Tibial artery (tissue), 4 donors: ENCODE results near the gene RAB40AL.
"Not testable (repeated sequence)": the region's sequence is repeated elsewhere in the genome, so short reads cannot be mapped to it uniquely, and the experiment has no call there.

Experiments
- DNase-seq, 2 donors: peaks; one replicate each; pipeline ENCODE4 v3.0.0-alpha.2; 2019
- H3K27ac ChIP-seq, 2 donors: fragments of 200-600 bp; sonication (generic) in 1 of 2; 1 replicate in 1 of 2; 2 replicates in 1 of 2; pipeline ENCODE4 v1.5.1; 2018 to 2019; ENCODE audit warnings: mild to moderate bottlenecking in 1 of 2
- H3K27me3 ChIP-seq, 2 donors: fragments of 200-600 bp; sonication (generic) in 1 of 2; one replicate each; pipeline versions ENCODE4 v1.5.1 to v1.6.0; 2016 to 2019
- H3K36me3 ChIP-seq, 3 donors: fragments of 200-600 bp; sonication (generic) in 2 of 3; one replicate each; pipeline ENCODE4 v1.5.1; 2016 to 2019; ENCODE audit warnings: mild to moderate bottlenecking in 2 of 3
- H3K4me1 ChIP-seq, 4 donors: fragments of 200-600 bp; sonication (generic) in 2 of 4; 1 replicate in 3 of 4; 2 replicates in 1 of 4; pipeline ENCODE4 v1.5.1; 2016 to 2019
- H3K4me3 ChIP-seq, 2 donors: fragments of 200-600 bp; sonication (generic) in 1 of 2; 1 replicate in 1 of 2; 2 replicates in 1 of 2; pipeline ENCODE4 v1.5.1; 2018 to 2019; ENCODE audit warnings: mild to moderate bottlenecking in 2 of 2
- H3K9me3 ChIP-seq, 3 donors: fragments of 200-600 bp; sonication (generic) in 1 of 3; one replicate each; pipeline ENCODE4 v1.5.1; 2016 to 2019
- intact Hi-C: fragments of 100-400 bp; cut with DNase I; formaldehyde crosslinking; loops from one replicate; pipeline ENCODE4 v1.15.0; 2023; ENCODE audit warnings: low total_unique reads
- TF ChIP-seq, protein P1 (sequence below), 2 experiments: fragments of 200-600 bp in 1 of 2; fragments of 450-650 bp in 1 of 2; IDR thresholded peaks; one replicate each; pipeline ENCODE4 v1.5.1; 2017 to 2019; ENCODE audit warnings: antibody characterized with exemption in 2 of 2, mild to moderate bottlenecking in 1 of 2, moderate library complexity in 1 of 2

The RAB40AL gene

GRCh38 chrX:102936972-102937371 is at the start of gene RAB40AL:
Gene RAB40AL (plus strand): TSS chrX:102937272. CDS start chrX:102937319, 47 bp downstream.
- H3K4me1 ChIP-seq, H3K27ac ChIP-seq, H3K4me3 ChIP-seq, H3K27me3 ChIP-seq, intact Hi-C loops, DNase-seq, H3K9me3 ChIP-seq, H3K36me3 ChIP-seq: not testable (repeated sequence)

DNA sequence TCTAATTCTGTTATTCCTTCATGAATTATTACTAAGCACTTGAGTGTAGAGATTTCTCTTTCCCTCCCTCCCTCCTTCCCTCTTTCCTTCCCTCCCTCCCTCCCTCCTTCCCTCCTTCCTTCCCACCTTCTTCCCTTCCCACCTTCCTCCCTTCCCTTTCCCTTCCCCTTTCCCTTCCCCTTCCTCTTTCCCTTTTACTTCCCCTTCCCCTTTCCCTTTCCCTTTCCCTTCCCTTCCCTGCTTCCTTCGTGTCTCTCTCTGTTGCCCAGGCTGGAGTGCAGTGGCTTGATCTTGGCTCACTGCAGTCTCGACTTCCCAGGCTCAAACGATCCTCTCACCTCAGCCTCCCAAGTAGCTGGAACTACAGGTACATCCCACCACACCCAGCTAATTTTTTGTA is 49.4 kb upstream of the RAB40AL start:
- DNase-seq: no peak
- H3K9me3 ChIP-seq: no peaks in the 10 kb centered on the region
- H3K36me3 ChIP-seq: no peaks in the 10 kb centered on the region
- H3K4me1 ChIP-seq: no peaks in the 10 kb centered on the region
- H3K27me3 ChIP-seq: no peaks in the 10 kb centered on the region
- TF ChIP-seq, protein P1, sequence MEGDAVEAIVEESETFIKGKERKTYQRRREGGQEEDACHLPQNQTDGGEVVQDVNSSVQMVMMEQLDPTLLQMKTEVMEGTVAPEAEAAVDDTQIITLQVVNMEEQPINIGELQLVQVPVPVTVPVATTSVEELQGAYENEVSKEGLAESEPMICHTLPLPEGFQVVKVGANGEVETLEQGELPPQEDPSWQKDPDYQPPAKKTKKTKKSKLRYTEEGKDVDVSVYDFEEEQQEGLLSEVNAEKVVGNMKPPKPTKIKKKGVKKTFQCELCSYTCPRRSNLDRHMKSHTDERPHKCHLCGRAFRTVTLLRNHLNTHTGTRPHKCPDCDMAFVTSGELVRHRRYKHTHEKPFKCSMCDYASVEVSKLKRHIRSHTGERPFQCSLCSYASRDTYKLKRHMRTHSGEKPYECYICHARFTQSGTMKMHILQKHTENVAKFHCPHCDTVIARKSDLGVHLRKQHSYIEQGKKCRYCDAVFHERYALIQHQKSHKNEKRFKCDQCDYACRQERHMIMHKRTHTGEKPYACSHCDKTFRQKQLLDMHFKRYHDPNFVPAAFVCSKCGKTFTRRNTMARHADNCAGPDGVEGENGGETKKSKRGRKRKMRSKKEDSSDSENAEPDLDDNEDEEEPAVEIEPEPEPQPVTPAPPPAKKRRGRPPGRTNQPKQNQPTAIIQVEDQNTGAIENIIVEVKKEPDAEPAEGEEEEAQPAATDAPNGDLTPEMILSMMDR (IDR thresholded peaks at IDR 0.05): no peak
- no peak overlapping the region for H3K4me3 ChIP-seq
- intact Hi-C loops: no loop called here
- H3K27ac ChIP-seq: no peak overlapping the region

- no peaks in the 10 kb centered on the region for H3K27me3 ChIP-seq
- TF ChIP-seq, protein P1 (IDR thresholded peaks at IDR 0.05): no peak
- no peak overlapping the region for H3K4me3 ChIP-seq
- no peak for DNase-seq
- no peak overlapping the region for H3K27ac ChIP-seq
- intact Hi-C loops: no loop called here
- H3K4me1 ChIP-seq: no peaks in the 10 kb centered on the region
- H3K9me3 ChIP-seq: no peaks in the 10 kb centered on the region
- H3K36me3 ChIP-seq: no peaks in the 10 kb centered on the region
Observed at GRCh38 chrX:102892103-102892502, 45.0 kb upstream of the RAB40AL start.

GRCh38 chrX:102899940-102900916 is 36.8 kb upstream of the RAB40AL start:
- Histone ChIP-seq H3K4me1 (no peaks in the 10 kb centered on the region), H3K27ac (no peak overlapping the region), H3K27me3 (no peaks in the 10 kb centered on the region), H3K36me3 (peaks cover 0 to 1% (median 0%) of the 10 kb centered on the region in 3 donors), H3K9me3 (no peaks in the 10 kb centered on the region), H3K4me3 (no peak overlapping the region)
- TF ChIP-seq, protein P1 (IDR thresholded peaks at IDR 0.05): peak; percentile 40 to 42
- peak; percentile 59 to 61 for DNase-seq
- intact Hi-C loops: no loop called here

- Histone ChIP-seq H3K9me3 (no peaks in the 10 kb centered on the region), H3K4me3 (no peak overlapping the region), H3K27me3 (no peaks in the 10 kb centered on the region), H3K27ac (no peak overlapping the region), H3K4me1 (no peaks in the 10 kb centered on the region), H3K36me3 (peaks cover 0 to 13% (median 9%) of the 10 kb centered on the region in 3 donors)
- no peak for DNase-seq
- TF ChIP-seq, protein P1 (IDR thresholded peaks at IDR 0.05): no peak
- intact Hi-C loops: no loop called here
Observed at GRCh38 chrX:102902355-102902754, 34.7 kb upstream of the RAB40AL start.

- H3K9me3 ChIP-seq: no peaks in the 10 kb centered on the region
- H3K4me3 ChIP-seq: no peak overlapping the region
- H3K27me3 ChIP-seq: no peaks in the 10 kb centered on the region
- H3K27ac ChIP-seq: no peak overlapping the region
- TF ChIP-seq, protein P1 (IDR thresholded peaks at IDR 0.05): no peak
- DNase-seq: no peak
- H3K36me3 ChIP-seq: no peaks in the 10 kb centered on the region
- no peaks in the 10 kb centered on the region for H3K4me1 ChIP-seq
- intact Hi-C loops: no loop called here
Observed at GRCh38 chrX:102930990-102931756, 5.9 kb upstream of the RAB40AL start.
